Stimulated activated CD4-positive, alpha-beta T cell treated with anti-CD3 and anti-CD28 coated beads, Interleukin-4, amount 100 ng/mL, for 48 hours (primary cell): Measurements from ENCODE around the gene COL1A1.

Source experiments
- DNase-seq, 2 donors: peaks; one replicate each; pipeline ENCODE4 v3.0.0-alpha.2; 2020; ENCODE audit warnings: low read depth in 2 of 2

Gene COL1A1

GRCh38 chr17:50186661-50187393 is 14.6 kb downstream of the COL1A1 start:
- no peak for DNase-seq

GRCh38 chr17:50185631-50186471 is 15.6 kb downstream of the COL1A1 start:
- no peak for DNase-seq

- no peak for DNase-seq
These were observed 16.6 kb downstream of the COL1A1 start for GRCh38 chr17:50184611-50185398.

GRCh38 chr17:50184064-50184463 is 17.4 kb downstream of the COL1A1 start:
- DNase-seq, result no peak

GRCh38 chr17:50183421-50183994 is 17.9 kb downstream of the COL1A1 start:
- DNase-seq, result no peak

- DNase-seq, result no peak
These were observed 18.5 kb downstream of the COL1A1 start for GRCh38 chr17:50182783-50183420.

- no peak for DNase-seq
These were observed 19.6 kb downstream of the COL1A1 start for GRCh38 chr17:50181591-50182560.

- no peak for DNase-seq
These were observed 20.3 kb downstream of the COL1A1 start for GRCh38 chr17:50181144-50181543.

- no peak for DNase-seq
These were observed 20.8 kb downstream of the COL1A1 start for GRCh38 chr17:50180620-50181019.

- DNase-seq, result no peak
These were observed 21.3 kb downstream of the COL1A1 start for GRCh38 chr17:50180111-50180510.

GRCh38 chr17:50177983-50178834 is 23.2 kb downstream of the COL1A1 start:
- DNase-seq, result peak in 1 of 2 donors; percentile 50

GRCh38 chr17:50177476-50177875 is 24.0 kb downstream of the COL1A1 start:
- no peak for DNase-seq

GRCh38 chr17:50176559-50177357 is 24.7 kb downstream of the COL1A1 start:
- DNase-seq, result no peak

- no peak for DNase-seq
These were observed 26.2 kb downstream of the COL1A1 start for GRCh38 chr17:50175035-50175807.

GRCh38 chr17:50174444-50174843 is 27.0 kb downstream of the COL1A1 start:
- DNase-seq, result no peak

- DNase-seq, result no peak
These were observed 28.0 kb downstream of the COL1A1 start for GRCh38 chr17:50173335-50173941.

- no peak for DNase-seq
These were observed 28.5 kb downstream of the COL1A1 start for GRCh38 chr17:50172936-50173334.
